Common myeloid progenitor, CD34-positive (primary cell): ENCODE results near the gene TBXA2R.

Experiments
- CTCF ChIA-PET: fragments of 350-600 bp; sonication (Branson Sonifier 250); formaldehyde crosslinking; loops from one replicate; lab custom pipeline; 2021; ENCODE audit warnings: antibody characterized with exemption; lab: Charles Lee
- POLR2A ChIA-PET: fragments of 350-600 bp; sonication (Branson Sonifier 250); formaldehyde crosslinking; loops from one replicate; lab custom pipeline; 2021; ENCODE audit warnings: antibody characterized with exemption; lab: Charles Lee
- DNase-seq, 3 donors: peaks; one replicate each; pipeline versions ENCODE4 v3.0.0 to v3.0.0-alpha.2; 2013
- H3K27ac ChIP-seq, 2 experiments: 1 replicate in 1 of 2; 2 replicates in 1 of 2; pipeline ENCODE4 v1.7.0; 2013; ENCODE audit warnings: inconsistent platforms in 2 of 2, low read length in 2 of 2, mild to moderate bottlenecking in 2 of 2, low read depth in 1 of 2, moderate library complexity in 1 of 2; ENCODE audit not compliant: severe bottlenecking in 2 of 2, insufficient read depth in 1 of 2, poor library complexity in 1 of 2
- H3K27me3 ChIP-seq, 5 experiments: replicated peaks in 2 of 5; 1 replicate in 3 of 5; 2 replicates in 2 of 5; pipeline versions ENCODE4 v1.6.1 to v1.7.0; 2013; ENCODE audit warnings: low read length in 4 of 5, mild to moderate bottlenecking in 2 of 5, moderate library complexity in 2 of 5, inconsistent platforms in 1 of 5; ENCODE audit not compliant: insufficient read depth in 5 of 5, control insufficient read depth in 4 of 5
- H3K36me3 ChIP-seq, 4 experiments: 1 replicate in 2 of 4; 2 replicates in 2 of 4; pipeline versions ENCODE4 v1.6.1 to v1.7.0; 2013; ENCODE audit warnings: low read length in 3 of 4, control low read depth in 1 of 4, mild to moderate bottlenecking in 1 of 4; ENCODE audit not compliant: control insufficient read depth in 4 of 4, insufficient read depth in 4 of 4
- H3K4me1 ChIP-seq, 4 experiments: 1 replicate in 3 of 4; 2 replicates in 1 of 4; pipeline versions ENCODE4 v1.6.1 to v1.7.1; 2013; ENCODE audit warnings: low read length in 3 of 4, mild to moderate bottlenecking in 3 of 4, control low read depth in 1 of 4, inconsistent platforms in 1 of 4, moderate library complexity in 1 of 4; ENCODE audit not compliant: control insufficient read depth in 4 of 4, insufficient read depth in 4 of 4; ENCODE audit errors: control extremely low read depth in 1 of 4
- H3K4me3 ChIP-seq, 7 experiments: 1 replicate in 4 of 7; 2 replicates in 3 of 7; pipeline versions ENCODE4 v1.5.1 to v1.7.0; 2013; ENCODE audit warnings: mild to moderate bottlenecking in 7 of 7, low read length in 6 of 7, moderate library complexity in 6 of 7, inconsistent platforms in 2 of 7, low read depth in 2 of 7, control low read depth in 1 of 7; ENCODE audit not compliant: insufficient read depth in 4 of 7, control insufficient read depth in 1 of 7; ENCODE audit errors: extremely low read depth in 1 of 7
- H3K9me3 ChIP-seq, 5 experiments: 1 replicate in 4 of 5; 2 replicates in 1 of 5; pipeline versions ENCODE4 v1.6.1 to v1.7.1; 2013; ENCODE audit warnings: low read length in 4 of 5, mild to moderate bottlenecking in 2 of 5, inconsistent platforms in 1 of 5, low read depth in 1 of 5, moderate library complexity in 1 of 5; ENCODE audit not compliant: control insufficient read depth in 4 of 5, insufficient read depth in 2 of 5; ENCODE audit errors: control extremely low read depth in 1 of 5
- WGBS: methylation state at CpG from one replicate; pipeline ENCODE4 v1.1.5; 2013; ENCODE audit not compliant: insufficient coverage; 5-methylcytosine and 5-hydroxymethylcytosine counted together

TBXA2R gene

GRCh38 chr19:3595521-3596061, 11.1 kb downstream of the TBXA2R start:
- POLR2A ChIA-PET: no interaction called here
- Histone ChIP-seq H3K27me3 (no peaks in the 10 kb centered on the region), H3K9me3 (no peaks in the 10 kb centered on the region), H3K36me3 (peaks cover 0 to 16% (median 5%) of the 10 kb centered on the region in 4 experiments), H3K27ac (no peak overlapping the region), H3K4me3 (no peak overlapping the region), H3K4me1 (no peaks in the 10 kb centered on the region)
- WGBS: 95% methylated on average over 33 of the region's 34 CpGs
- DNase-seq: no peak
- CTCF ChIA-PET: interaction anchor here (0.8 to 1.4 kb wide), 2 partner anchors 8 to 9 kb away, joined by 3 to 4 read pairs; no protein-coding TSS in a partner anchor

GRCh38 chr19:3593156-3593555, 13.5 kb downstream of the TBXA2R start:
- H3K4me3 ChIP-seq: no peak overlapping the region
- H3K36me3 ChIP-seq: peaks cover 0 to 8% (median 1%) of the 10 kb centered on the region in 4 experiments
- DNase-seq: peak in 2 of 3 donors; percentile 44 to 59
- WGBS: 70% methylated on average over 8 of the region's 11 CpGs
- H3K9me3 ChIP-seq: no peaks in the 10 kb centered on the region
- no peak overlapping the region for H3K27ac ChIP-seq
- H3K27me3 ChIP-seq: no peaks in the 10 kb centered on the region
- CTCF ChIA-PET: interaction anchor here (1.1 to 1.3 kb wide), 2 partner anchors 32 to 105 kb away, joined by 3 to 4 read pairs; no protein-coding TSS in a partner anchor
- no peaks in the 10 kb centered on the region for H3K4me1 ChIP-seq
- POLR2A ChIA-PET: no interaction called here

GRCh38 chr19:3591876-3592613, 14.6 kb downstream of the TBXA2R start:
- POLR2A ChIA-PET: no interaction called here

GRCh38 chr19:3590991-3591659, 15.6 kb downstream of the TBXA2R start:
- peaks cover 0 to 4% (median 1%) of the 10 kb centered on the region in 4 experiments for H3K4me1 ChIP-seq
- DNase-seq: no peak
- H3K36me3 ChIP-seq: peaks cover 0 to 5% (median 0%) of the 10 kb centered on the region in 4 experiments
- H3K4me3 ChIP-seq: no peak overlapping the region
- ChIA-PET CTCF (interaction anchor here (1.0 to 9.4 kb wide), 10 partner anchors 8 to 65 kb away, joined by 3 to 91 read pairs (median 5); partner anchors contain the start of genes MFSD12 and TBXA2R), POLR2A (interaction anchor here (0.6 to 0.9 kb wide), 2 partner anchors 14 to 46 kb away, joined by 3 read pairs; no protein-coding TSS in a partner anchor)
- H3K9me3 ChIP-seq: no peaks in the 10 kb centered on the region
- H3K27ac ChIP-seq: no peak overlapping the region
- 100% methylated on average over 8 of the region's 8 CpGs for WGBS
- no peaks in the 10 kb centered on the region for H3K27me3 ChIP-seq

More at GRCh38 chr19:3591876-3592613, 14.6 kb downstream of the TBXA2R start:
- Histone ChIP-seq H3K4me1 (no peaks in the 10 kb centered on the region), H3K9me3 (no peaks in the 10 kb centered on the region), H3K27me3 (no peaks in the 10 kb centered on the region), H3K36me3 (peaks cover 0 to 5% (median 0%) of the 10 kb centered on the region in 4 experiments), H3K27ac (no peak overlapping the region), H3K4me3 (no peak overlapping the region)
- CTCF ChIA-PET: interaction anchor here (0.8 to 9.4 kb wide), 10 partner anchors 9 to 104 kb away, joined by 3 to 91 read pairs (median 4); partner anchors contain the start of gene TBXA2R
- no peak for DNase-seq
- WGBS: 98% methylated on average over 9 of the region's 9 CpGs

- H3K27ac ChIP-seq: no peak overlapping the region
- no peaks in the 10 kb centered on the region for H3K36me3 ChIP-seq
- no peaks in the 10 kb centered on the region for H3K9me3 ChIP-seq
- ChIA-PET POLR2A (no interaction called here), CTCF (interaction anchor here (0.6 to 9.4 kb wide), 5 partner anchors 8 to 63 kb away, joined by 4 to 91 read pairs (median 5); no protein-coding TSS in a partner anchor)
- WGBS: 97% methylated on average over 20 of the region's 22 CpGs
- no peak for DNase-seq
- no peaks in the 10 kb centered on the region for H3K27me3 ChIP-seq
- no peak overlapping the region for H3K4me3 ChIP-seq
- H3K4me1 ChIP-seq: peaks cover 0 to 9% (median 8%) of the 10 kb centered on the region in 4 experiments
Measured at GRCh38 chr19:3589949-3590348, 16.7 kb downstream of the TBXA2R start.

GRCh38 chr19:3589439-3589838, 17.2 kb downstream of the TBXA2R start:
- H3K9me3 ChIP-seq: no peaks in the 10 kb centered on the region
- WGBS: 95% methylated on average over 8 of the region's 11 CpGs
- H3K4me1 ChIP-seq: peaks cover 0 to 9% (median 8%) of the 10 kb centered on the region in 4 experiments
- H3K4me3 ChIP-seq: no peak overlapping the region
- no peak for DNase-seq
- POLR2A ChIA-PET: no interaction called here
- CTCF ChIA-PET: interaction anchor here (1.2 to 9.4 kb wide), 3 partner anchors 11 to 30 kb away, joined by 3 to 91 read pairs (median 4); no protein-coding TSS in a partner anchor
- no peak overlapping the region for H3K27ac ChIP-seq
- no peaks in the 10 kb centered on the region for H3K27me3 ChIP-seq
- no peaks in the 10 kb centered on the region for H3K36me3 ChIP-seq
